HG03139 (cell line): ENCODE results near the gene NCAM2.

Experiments used
- ATAC-seq: cut with Tn5 transposase; IDR thresholded peaks from one replicate; pipeline ENCODE4 v1.9.1; 2021; ENCODE audit not compliant: unreplicated experiment

The NCAM2 gene

DNA sequence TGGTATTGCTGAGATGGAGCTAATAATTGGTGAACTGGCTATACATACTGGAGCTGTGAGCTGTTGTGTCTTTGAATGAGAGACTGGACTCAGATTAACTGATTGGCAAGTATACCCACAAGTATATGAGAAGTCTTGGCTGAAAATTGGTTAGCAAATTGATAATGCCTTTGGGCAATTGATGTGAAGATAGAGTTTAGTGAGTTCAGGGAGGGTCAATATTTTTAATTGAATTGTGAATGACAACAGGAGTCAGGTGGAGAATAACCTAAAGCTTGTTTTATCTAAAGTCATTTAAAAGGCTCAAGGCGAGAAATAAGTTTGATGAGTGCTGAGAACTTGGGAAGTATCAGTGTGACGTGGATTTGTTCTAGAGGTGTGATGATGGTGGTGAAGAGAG, 27.5 kb downstream of the NCAM2 start:
- no peak for ATAC-seq

DNA sequence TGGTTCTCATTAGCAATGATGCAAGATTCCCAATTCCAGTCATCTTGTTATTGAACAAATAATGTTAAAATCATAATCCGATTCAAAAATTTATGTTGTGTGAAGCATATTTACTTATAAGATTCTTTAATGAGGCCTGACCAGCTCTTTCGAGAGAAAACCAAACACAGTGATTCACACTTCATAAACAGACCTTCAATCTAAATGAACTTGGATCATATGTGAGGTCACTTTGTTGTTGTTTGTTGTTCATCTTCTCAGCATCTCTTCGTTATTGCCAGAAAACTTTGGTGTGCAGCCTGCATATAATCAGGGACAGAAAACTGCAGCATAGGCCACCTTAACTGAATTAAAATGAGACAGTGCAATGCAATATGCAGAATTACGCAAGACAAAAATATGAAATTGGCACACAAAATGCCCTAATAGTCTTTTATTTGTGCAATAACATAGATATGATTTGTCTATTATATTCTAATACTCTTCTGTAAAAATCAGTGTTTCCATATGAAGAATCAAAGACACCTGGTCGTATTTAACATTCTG, 30.1 kb downstream of the NCAM2 start:
- ATAC-seq, result no peak

DNA sequence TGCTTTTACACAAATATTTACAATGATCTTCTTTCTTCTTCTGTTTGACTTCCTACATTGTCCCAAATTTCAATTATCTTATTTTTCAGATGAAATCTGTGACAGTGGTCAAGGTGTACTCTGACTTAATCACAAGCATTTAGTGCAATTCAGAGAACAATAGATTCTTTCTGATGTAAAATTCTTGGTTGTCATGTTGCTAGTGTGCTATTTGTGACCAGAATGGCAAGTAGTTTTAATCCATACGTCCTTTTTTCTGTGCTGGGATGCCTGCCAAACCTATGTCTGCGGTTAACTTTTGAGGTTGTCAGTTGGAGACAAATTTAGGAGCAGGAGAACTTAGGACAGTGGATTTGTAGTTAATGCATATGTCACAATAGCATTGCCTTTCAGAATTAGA, 31.0 kb downstream of the NCAM2 start:
- ATAC-seq, result no peak

DNA sequence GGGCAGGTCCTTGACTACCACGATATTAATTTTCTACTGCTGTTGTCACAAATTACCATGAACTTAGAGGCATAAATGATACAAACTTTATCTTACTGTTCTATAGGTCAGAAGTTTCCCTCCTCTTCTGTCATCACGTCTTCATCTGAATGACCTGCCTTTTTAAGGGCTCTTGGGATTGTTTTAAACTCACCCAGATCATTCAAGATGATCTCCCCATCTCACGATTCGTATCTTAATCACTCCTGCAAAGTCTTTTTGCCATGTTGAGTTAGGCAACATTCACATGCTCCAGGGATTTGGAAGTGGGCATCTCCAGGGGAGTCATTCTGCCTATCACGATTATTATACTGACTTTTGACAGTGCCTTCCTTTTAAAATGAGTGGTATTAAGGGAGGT, 32.1 kb downstream of the NCAM2 start:
- ATAC-seq, result no peak

DNA sequence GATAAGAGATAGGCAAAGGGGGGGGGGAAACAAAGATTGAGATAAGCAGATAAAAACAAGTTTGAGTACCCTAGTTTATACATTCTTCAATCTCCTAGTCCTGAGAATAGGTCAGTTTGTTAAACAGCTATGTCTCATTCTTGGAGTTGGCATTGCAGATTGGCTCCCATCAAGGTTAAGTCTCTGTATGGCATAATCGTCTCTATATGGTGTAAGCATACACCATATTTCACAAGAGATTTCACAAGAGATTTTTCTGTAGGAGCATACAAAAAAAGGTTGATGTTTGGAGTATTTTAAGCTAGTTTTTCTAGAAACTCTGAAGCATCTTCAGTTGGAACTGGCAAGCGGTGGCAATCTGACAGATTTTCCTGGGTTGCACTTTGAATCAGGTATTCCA, 35.8 kb downstream of the NCAM2 start:
- no peak for ATAC-seq

DNA sequence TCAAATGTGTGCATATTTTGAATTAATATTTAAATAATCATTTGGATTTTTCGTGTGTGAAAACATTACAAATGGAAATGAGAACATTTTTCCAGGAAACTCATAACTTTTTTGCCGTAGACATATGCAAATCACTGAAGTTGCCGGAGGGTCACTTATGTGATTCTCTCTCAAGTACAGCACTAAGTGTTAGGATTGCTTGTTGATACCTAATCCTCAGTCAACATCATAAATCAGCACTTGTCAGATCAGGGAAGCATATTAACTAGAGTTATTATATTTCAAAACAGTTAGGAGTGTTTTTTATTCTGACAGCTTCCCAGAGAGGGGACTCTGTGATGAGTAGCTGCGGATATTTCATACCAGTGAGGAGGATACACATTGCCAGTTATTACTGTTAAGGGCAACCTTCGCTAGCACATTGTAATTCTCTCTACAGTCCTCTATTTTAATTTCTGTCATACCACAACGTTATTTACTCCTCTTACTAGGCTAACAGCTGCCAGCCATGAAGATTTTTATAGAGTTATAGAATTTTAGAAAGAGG, 41.5 kb downstream of the NCAM2 start:
- no peak for ATAC-seq

DNA sequence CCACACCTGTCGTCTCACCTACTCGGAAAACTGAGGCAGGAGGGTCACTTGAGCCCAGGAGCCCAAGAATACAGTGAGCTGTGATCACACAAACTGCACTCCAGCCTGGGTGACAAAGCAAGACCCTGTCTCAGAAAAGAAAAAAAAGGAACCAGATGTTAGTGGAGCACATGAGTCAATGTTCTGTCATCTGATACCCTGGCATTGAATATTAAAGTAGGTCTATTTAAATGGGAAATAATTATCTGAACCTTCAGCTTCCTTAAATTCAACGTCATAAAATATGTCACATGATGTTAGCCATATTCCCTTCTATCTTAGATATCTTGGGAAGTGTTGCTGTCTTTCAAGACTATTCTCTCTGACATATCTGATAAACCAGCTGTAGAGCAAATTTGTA, 47.3 kb downstream of the NCAM2 start:
- no peak for ATAC-seq

DNA sequence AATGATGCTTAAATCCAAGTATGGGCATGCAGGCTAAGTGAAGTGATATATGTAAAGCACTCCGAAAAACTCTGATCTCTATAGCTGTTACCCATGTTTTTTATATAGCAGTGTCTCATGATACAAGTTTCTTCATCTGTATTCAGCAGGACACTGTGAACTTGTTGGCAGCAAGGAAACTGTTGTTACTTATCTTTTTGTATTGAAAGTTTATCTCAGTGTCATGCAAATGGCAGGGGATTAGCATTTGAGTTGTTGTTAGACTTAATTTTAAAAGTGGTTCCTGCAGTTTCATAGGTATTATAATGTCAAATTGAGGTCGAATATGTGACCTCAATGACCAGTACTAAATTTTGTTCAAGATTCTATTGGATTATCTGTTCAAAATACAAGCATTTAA, 47.9 kb downstream of the NCAM2 start:
- ATAC-seq, result no peak

DNA sequence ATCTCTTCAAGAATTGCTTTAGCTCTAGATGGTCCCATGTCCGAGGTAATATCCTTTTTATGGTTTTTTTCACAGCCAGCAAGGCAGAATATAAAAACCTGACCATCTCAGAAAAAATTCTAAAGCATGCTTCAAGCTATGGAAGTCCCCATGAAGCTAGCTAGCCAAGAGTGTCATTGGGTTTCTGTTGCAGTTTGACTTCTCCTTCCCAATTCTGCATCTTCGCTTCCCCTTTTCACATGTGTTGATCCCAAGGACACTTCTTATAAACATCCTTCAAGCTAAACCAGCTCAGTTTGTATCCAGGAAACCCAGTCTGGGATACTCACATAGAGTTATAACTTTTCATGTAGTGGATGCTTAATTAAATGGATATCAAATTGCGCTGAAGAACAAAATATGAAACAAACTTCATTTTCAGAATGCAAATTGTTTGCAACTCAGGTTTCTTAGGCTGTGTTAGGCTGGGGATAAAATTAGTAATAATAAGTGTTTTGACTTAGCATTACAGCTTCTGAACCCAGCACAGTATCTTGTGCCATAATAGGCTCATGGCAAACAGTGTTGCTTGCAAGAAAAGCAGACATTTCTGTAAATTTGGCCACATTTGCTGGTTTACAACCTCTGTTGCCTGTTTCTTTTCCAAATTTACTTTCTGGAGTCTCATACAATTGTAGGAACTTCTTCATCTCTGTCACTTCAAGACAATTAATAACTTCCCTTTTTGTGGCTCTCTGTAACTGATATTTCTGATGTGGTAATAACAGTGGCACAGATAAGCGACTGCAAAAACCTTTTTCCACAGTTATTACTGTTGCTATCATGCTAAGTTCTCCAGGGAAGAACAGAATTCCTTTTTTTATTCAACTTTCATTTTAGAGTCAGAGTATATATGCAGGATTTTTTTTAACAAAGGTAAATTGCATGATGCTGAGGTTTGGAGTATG, 53.2 kb downstream of the NCAM2 start:
- ATAC-seq, result no peak

DNA sequence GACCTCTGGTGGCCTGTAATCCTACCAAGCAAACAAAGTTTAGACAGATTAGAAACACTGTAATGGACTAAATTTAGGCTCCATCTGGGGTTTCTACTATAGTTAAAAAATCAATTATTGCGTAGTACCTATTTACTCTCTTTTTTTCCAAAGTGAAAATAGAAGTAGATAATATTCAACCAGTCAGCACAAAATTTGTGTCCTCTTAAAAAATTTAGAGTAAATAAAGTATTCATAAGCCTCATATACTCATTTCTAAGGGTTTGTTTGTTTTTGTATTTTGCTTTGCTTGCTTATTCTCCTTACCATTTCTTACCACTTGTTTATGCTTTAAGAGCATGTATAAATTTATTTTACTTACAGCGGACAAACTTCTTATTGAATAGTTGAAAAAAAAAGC, 54.5 kb downstream of the NCAM2 start:
- ATAC-seq, result no peak

DNA sequence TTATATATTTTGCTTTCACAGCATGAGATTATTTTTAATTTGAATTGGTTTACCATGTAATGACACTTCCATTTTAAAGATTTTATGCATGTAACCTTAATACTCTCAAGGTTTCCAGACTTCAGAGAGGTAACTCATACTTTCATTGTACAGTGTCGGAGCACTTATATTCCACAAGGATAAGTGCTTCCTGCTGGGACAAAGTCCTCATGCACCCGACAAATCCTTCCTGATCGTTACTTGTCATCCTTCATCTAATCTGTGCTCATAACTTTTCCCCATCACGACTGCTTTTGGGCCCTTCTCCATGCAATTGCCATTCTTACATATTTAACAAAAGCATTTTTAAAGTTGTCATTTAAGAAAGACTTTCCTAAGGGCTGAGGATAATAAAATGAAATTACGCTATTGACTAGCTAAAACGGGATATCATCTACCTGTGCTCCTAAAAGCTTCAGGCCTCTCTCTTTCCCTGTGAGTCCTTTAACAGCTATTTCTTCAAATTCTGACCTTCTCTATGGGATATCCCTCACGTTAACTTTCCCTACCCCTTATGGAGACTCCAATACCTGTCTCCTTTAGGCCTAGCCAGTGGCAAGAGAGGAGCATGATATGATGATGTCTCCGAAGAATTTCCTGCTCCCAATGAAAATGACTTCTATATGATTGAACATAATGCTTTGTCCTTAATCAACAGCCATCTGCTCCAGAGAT, 59.3 kb downstream of the NCAM2 start:
- no peak for ATAC-seq

DNA sequence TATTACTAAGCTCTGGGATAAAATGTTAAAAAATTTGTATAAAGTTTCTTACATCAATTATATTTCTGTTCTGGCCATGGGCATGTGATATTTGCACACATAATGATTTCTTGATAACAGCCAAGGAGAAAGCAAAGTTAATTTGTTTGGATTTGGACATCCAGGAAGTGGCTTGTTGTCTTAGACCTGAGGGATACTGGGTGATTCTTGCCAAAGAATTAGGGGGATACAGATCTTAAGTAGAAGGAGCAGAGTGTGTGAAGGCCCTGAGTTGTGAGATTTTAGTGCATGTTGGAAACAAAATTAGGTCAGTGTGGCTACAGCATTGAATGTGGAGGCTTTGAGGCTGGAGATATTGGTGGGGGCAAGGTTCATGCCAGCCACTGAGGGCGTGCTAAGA, 65.6 kb downstream of the NCAM2 start:
- no peak for ATAC-seq

DNA sequence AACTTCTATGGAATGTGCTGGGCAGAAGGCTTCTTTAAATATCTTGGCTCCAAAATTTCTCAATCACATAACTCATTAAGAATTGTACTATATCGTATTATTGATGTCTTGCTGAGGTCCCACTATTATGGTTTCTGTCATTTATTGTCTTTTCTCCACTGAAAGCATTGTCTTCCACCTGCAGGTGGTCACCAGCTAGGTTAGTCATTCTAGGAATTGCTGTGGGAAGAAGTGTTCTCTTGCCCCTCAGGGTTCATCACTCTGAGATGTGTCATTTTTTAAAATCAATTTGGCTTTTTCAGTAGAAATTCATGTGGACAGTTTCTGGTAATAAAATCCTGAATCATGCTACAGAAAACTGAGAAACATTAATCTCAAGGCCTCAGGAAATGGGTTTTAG, 66.1 kb downstream of the NCAM2 start:
- no peak for ATAC-seq

DNA sequence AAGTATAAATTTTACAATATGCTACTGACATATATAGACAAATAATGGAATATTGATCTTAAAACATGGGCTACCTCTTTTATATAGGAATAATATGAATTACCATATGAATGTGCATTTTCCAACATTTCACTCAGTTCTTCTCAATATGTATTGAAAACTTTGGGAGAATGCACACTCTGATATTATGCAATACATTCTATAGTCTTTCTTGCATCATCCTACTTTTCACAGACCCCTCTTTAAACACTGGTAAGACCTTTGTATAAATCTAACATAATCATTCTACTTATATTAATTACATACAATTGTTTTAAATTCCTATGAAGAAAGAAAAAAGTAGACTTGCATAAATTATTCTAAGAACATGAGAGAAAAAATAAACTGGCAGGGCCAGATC, 69.2 kb downstream of the NCAM2 start:
- no peak for ATAC-seq

DNA sequence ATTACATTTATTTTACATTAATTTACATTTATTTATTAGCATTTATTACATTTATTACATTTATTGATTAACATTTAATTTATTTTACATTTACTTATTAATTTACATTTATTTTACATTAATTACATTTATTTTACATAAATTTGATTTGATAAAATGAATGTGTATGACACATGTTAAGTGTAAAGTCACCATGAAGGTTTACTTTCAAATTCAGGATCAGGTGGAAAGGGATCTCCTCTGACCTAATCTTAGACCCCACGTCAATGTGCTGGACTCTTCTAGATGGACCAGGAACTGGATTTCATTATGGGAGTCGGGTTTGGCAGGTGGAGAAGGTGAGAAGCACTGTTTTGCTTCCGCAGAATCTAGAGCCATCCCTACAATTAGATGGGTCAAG, 76.1 kb downstream of the NCAM2 start:
- ATAC-seq, result no peak

DNA sequence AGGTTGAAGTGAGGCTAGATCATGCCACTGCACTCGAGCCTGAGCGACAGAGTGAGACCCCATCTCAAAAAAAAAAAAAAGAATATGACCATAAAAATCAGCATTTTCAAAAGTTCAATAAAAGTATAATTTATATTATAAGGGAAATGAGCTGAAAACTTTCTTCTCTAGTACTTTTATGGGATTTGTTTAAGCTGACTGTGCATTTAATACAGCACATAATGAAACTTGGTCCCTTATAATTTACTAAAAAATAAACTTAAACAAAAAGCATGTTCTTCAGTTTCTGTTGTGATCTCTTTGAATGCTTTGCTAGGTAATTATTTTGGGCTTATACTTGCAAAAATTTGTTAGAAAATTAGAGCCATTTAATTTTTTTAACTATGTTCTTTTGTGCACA, 77.8 kb downstream of the NCAM2 start:
- ATAC-seq, result no peak

DNA sequence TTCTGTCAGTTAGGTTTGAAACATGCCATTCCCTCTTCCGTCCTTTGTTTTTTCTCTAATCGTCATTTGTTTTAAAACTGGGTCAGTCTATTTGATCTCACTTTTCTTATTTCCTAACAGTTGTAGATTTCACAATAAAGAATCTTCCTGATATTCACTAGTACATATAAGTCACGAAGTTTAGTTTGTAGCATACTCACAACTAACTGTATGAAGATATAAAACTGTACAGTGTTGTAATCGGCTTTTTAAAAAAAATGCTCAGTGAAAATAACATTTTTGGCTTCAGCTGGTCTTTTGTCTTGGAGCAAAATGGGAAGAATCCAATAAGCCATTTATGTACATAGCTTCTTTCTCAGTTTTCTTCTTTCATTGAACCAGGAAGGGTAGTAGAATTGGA, 78.3 kb downstream of the NCAM2 start:
- ATAC-seq, result no peak

DNA sequence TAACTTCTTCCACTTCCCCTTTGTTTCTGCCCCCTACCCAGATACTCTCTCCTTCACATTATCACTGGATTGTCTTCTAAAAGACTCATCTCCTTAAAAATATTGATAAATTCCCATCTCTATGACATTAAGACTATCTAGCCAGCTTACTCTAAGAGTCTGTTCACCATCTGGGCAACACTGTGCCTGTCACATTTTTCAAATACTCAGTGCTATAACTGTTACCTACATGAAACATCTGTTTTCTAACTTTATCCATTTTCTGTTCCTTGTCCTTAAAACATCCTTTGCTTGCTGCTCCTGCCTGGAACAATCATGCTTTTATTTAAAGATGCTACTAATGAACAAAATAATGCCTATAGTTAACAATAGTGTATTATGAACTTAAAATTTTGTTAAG, 81.4 kb downstream of the NCAM2 start:
- ATAC-seq, result no peak

DNA sequence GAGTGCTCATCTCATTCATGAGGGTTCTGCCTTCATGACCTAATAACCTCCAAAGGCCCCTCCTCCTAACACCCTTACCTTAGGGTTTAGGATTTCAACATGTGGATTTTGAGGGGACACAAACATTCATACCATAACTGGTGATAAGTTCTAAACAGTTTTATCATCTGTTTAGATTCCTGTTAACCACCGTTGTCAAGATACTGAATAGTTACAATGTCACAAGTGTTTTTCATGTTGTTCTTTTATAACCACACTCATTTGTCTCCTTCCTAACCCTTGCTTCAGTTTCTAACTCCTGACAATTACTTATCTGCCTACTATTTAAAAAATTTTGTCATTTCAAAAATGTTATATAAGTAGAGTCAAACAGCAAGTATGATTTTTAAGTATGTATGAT, 86.0 kb downstream of the NCAM2 start:
- no peak for ATAC-seq

DNA sequence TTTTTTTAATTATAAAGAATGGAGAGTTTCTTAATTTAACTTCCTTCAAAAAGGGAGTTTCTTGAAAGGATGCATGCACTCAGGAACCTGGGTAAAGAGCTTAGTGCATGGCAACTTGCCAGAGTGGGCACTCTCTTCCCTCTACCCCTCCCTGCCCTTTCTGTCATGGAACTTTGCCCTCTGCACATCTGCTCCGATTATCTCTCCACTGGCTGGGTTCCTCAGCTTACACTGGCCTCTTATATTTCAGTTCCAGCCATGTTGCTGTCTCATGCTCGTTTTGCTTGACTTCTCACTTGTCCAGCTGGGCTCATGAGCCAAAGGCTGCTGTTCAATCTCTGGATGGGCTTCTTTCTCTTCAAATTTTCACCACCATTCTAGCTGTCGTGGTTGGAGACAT, 87.0 kb downstream of the NCAM2 start:
- no peak for ATAC-seq

DNA sequence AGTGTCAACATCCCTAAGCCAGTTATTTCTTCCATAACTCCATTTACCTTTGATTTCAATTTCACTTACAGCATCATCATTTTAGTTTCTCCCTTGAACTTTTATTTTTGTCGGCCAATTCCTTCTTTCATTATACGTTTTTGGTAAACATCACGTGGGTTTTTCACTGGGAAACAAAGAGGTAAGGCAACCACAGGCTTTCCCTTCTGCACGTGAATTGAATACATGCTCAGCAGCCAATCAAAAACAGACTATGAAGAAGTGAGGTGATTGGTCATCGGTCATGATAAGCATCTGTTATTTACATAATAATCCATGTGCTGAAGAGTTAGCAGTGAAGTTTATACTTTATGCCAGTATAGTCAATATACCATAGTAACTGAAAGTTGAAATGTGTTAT, 98.7 kb downstream of the NCAM2 start:
- ATAC-seq, result no peak

DNA sequence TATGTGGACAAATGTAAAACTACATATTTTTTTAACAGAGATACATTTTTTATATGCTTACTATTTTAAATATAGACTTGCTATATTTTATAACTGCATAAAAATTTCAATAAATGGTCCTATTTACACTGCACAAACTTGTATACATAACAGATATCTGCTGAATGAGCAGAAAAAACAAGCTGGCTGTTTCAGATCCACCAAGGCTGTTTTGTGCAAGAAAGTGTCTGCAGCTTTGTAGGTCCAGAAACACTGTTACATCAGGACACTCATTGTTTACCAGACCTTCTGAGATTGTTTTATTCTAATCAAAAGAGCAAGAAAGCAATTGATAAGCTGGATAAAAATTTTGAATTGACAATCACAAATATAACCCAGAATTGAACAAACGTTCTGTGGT, 99.3 kb downstream of the NCAM2 start:
- no peak for ATAC-seq
